ENCODE results near the gene WFDC8. TPM values are rescaled to one million over a fixed set of nuclear protein-coding genes. Genes with fewer than 3 reads are reported as not detected.
"Not testable (repeated sequence)": the region's sequence is repeated elsewhere in the genome, so short reads cannot be mapped to it uniquely, and the experiment has no call there.

Gene WFDC8
- total RNA-seq, 1 donor from 2014 or later = not detected

GRCh38 chr20:45589725-45590124 lies 10.6 kb upstream of the WFDC8 start:
- Mint-ChIP-seq H3K27ac (no peak overlapping the region), H3K4me1 (ENCODE audit: low read depth) (no peaks in the 10 kb centered on the region), H3K36me3 (ENCODE audit: insufficient read depth) (no peaks in the 10 kb centered on the region), H3K9me3 (ENCODE audit: low read depth) (peaks cover 12% of the 10 kb centered on the region), H3K4me3 (ENCODE audit: low read depth) (no peak overlapping the region), H3K27me3 (peaks cover 21% of the 10 kb centered on the region)
- no peak for TF ChIP-seq CTCF (IDR thresholded peaks at IDR 0.05; ENCODE audit: unreplicated experiment)
- DNase-seq (ENCODE audit: low spot score, unreplicated experiment) = no peak

- no peaks in the 10 kb centered on the region for H3K36me3 Mint-ChIP-seq (ENCODE audit: insufficient read depth)
- H3K4me3 Mint-ChIP-seq (ENCODE audit: low read depth) = no peak overlapping the region
- H3K27ac Mint-ChIP-seq = no peak overlapping the region
- peaks cover 12% of the 10 kb centered on the region for H3K9me3 Mint-ChIP-seq (ENCODE audit: low read depth)
- no peak for TF ChIP-seq CTCF (IDR thresholded peaks at IDR 0.05; ENCODE audit: unreplicated experiment)
- no peak for DNase-seq (ENCODE audit: low spot score, unreplicated experiment)
- H3K4me1 Mint-ChIP-seq (ENCODE audit: low read depth) = no peaks in the 10 kb centered on the region
- H3K27me3 Mint-ChIP-seq = peaks cover 18% of the 10 kb centered on the region
These were observed 9.7 kb upstream of the WFDC8 start for GRCh38 chr20:45588800-45589199.

GRCh38 chr20:45585986-45586385 lies 6.9 kb upstream of the WFDC8 start:
- H3K4me3 Mint-ChIP-seq (ENCODE audit: low read depth); DNase-seq (ENCODE audit: low spot score, unreplicated experiment); H3K9me3 Mint-ChIP-seq (ENCODE audit: low read depth); H3K27ac Mint-ChIP-seq; H3K4me1 Mint-ChIP-seq (ENCODE audit: low read depth); H3K36me3 Mint-ChIP-seq (ENCODE audit: insufficient read depth): not testable (repeated sequence)
- peaks cover 24% of the 10 kb centered on the region for H3K27me3 Mint-ChIP-seq

- not testable (repeated sequence) for H3K4me3 Mint-ChIP-seq (ENCODE audit: low read depth); H3K4me1 Mint-ChIP-seq (ENCODE audit: low read depth); H3K36me3 Mint-ChIP-seq (ENCODE audit: insufficient read depth); DNase-seq (ENCODE audit: low spot score, unreplicated experiment); H3K27ac Mint-ChIP-seq; H3K9me3 Mint-ChIP-seq (ENCODE audit: low read depth)
- peaks cover 24% of the 10 kb centered on the region for H3K27me3 Mint-ChIP-seq
These were observed 5.2 kb upstream of the WFDC8 start for GRCh38 chr20:45584294-45584693.

GRCh38 chr20:45583502-45583901 lies 4.4 kb upstream of the WFDC8 start:
- Mint-ChIP-seq H3K9me3 (ENCODE audit: low read depth) (peaks cover under 1% of the 10 kb centered on the region), H3K4me3 (ENCODE audit: low read depth) (no peak overlapping the region), H3K4me1 (ENCODE audit: low read depth) (no peaks in the 10 kb centered on the region), H3K36me3 (ENCODE audit: insufficient read depth) (no peaks in the 10 kb centered on the region), H3K27ac (no peak overlapping the region), H3K27me3 (peaks cover 20% of the 10 kb centered on the region)
- DNase-seq (ENCODE audit: low spot score, unreplicated experiment) = no peak
- TF ChIP-seq CTCF (IDR thresholded peaks at IDR 0.05; ENCODE audit: unreplicated experiment) = no peak

- H3K36me3 Mint-ChIP-seq (ENCODE audit: insufficient read depth) = no peaks in the 10 kb centered on the region
- no peak for DNase-seq (ENCODE audit: low spot score, unreplicated experiment)
- no peak overlapping the region for H3K27ac Mint-ChIP-seq
- no peak for TF ChIP-seq CTCF (IDR thresholded peaks at IDR 0.05; ENCODE audit: unreplicated experiment)
- H3K4me3 Mint-ChIP-seq (ENCODE audit: low read depth) = no peak overlapping the region
- no peaks in the 10 kb centered on the region for H3K9me3 Mint-ChIP-seq (ENCODE audit: low read depth)
- H3K4me1 Mint-ChIP-seq (ENCODE audit: low read depth) = peaks cover 4% of the 10 kb centered on the region
- H3K27me3 Mint-ChIP-seq = peaks cover 14% of the 10 kb centered on the region
These were observed 2.6 kb upstream of the WFDC8 start for GRCh38 chr20:45581702-45582101.

All from progenitor cell of endocrine pancreas (in vitro differentiated cells).